K562 (cell line): ENCODE results near the gene TIMM44. TPM values are rescaled to one million over a fixed set of nuclear protein-coding genes. Genes with fewer than 3 reads are reported as not detected.
A peak's percentile ranks its signal among the peaks of the same experiment; 100 is the strongest.

Source experiments
- COPS2 ChIP-seq: fragments of 450-650 bp; conservative IDR thresholded peaks from 2 replicates; pipeline ENCODE4 v1.6.1; 2016; ENCODE audit warnings: mild to moderate bottlenecking, moderate library complexity
- FOXJ2 ChIP-seq: fragments of 200-800 bp; sonication (Bioruptor generic); IDR thresholded peaks from 2 replicates; pipeline ENCODE4 v1.6.1; 2016; ENCODE audit warnings: missing genetic modification characterization, missing compliant biosample characterization
- HDAC1 ChIP-seq, 2 experiments: fragments of 450-650 bp; IDR thresholded peaks; 2 replicates each; pipeline ENCODE4 v1.6.1; 2016 to 2017; ENCODE audit warnings: inconsistent platforms in 1 of 2, mild to moderate bottlenecking in 1 of 2, moderate library complexity in 1 of 2
- HIVEP1 ChIP-seq: fragments of 250-450 bp; sonication (Bioruptor Pico); IDR thresholded peaks from 2 replicates; pipeline ENCODE4 v1.4.0; 2020; ENCODE audit warnings: mild to moderate bottlenecking
- KHSRP ChIP-seq: fragments of 450-650 bp; IDR thresholded peaks from 2 replicates; pipeline ENCODE4 v1.6.1; 2017
- KLF1 ChIP-seq: fragments of 450-650 bp; IDR thresholded peaks from 2 replicates; pipeline ENCODE4 v1.6.1; 2016; ENCODE audit warnings: missing genetic modification characterization, missing compliant biosample characterization
- KLF16 ChIP-seq: IDR thresholded peaks from 2 replicates; pipeline ENCODE4 v1.6.1; 2016; ENCODE audit warnings: antibody characterized with exemption
- MLLT1 ChIP-seq, 2 experiments: fragments of 450-650 bp; IDR thresholded peaks; 2 replicates each; pipeline ENCODE4 v1.6.1; 2016
- NFIC ChIP-seq: fragments of 450-650 bp; IDR thresholded peaks from 2 replicates; pipeline ENCODE4 v1.6.1; 2017; ENCODE audit warnings: mild to moderate bottlenecking, inconsistent platforms
- PHB2 ChIP-seq: fragments of 450-650 bp; IDR thresholded peaks from 2 replicates; pipeline ENCODE4 v1.6.1; 2017; ENCODE audit warnings: low read depth
- TOE1 ChIP-seq, 2 experiments: fragments of 450-650 bp in 1 of 2; sonication (generic) in 1 of 2; formaldehyde crosslinking in 1 of 2; IDR thresholded peaks; 2 replicates each; pipeline versions ENCODE4 v1.7.1 to v1.8.0; 2016 to 2022; ENCODE audit warnings: borderline replicate concordance in 2 of 2, mild to moderate bottlenecking in 2 of 2, antibody characterized with exemption in 1 of 2, inconsistent platforms in 1 of 2, low read depth in 1 of 2, missing genetic modification reagents in 1 of 2, moderate library complexity in 1 of 2
- ZBTB49 ChIP-seq: sonication (generic); formaldehyde crosslinking; IDR thresholded peaks from 2 replicates; pipeline ENCODE4 v1.8.0; 2022; ENCODE audit warnings: missing genetic modification reagents, mild to moderate bottlenecking, borderline replicate concordance
- ZBTB7A ChIP-seq: IDR thresholded peaks from 2 replicates; pipeline ENCODE4 v1.6.1; 2011; ENCODE audit warnings: low read depth, mild to moderate bottlenecking, low read length, moderate library complexity, borderline replicate concordance; ENCODE audit not compliant: control insufficient read depth
- ZNF740 ChIP-seq, 3 experiments: fragments of 200-800 bp in 1 of 3; sonication (Bioruptor generic) in 1 of 3; sonication (generic) in 1 of 3; formaldehyde crosslinking in 1 of 3; IDR thresholded peaks; 2 replicates each; pipeline versions ENCODE4 v1.6.1 to v1.8.0; 2016 to 2022; ENCODE audit warnings: mild to moderate bottlenecking in 2 of 3, missing compliant biosample characterization in 2 of 3, missing genetic modification characterization in 2 of 3, missing genetic modification reagents in 1 of 3
- polyA plus RNA-seq, 8 experiments: library from polyadenylated mRNA; depleted of rRNA in 4 of 8; stranded (reverse) in 5 of 8; unstranded in 3 of 8; fragments of >200 nt; fragmentation: Nextera tagmentation in 2 of 8; fragmentation: Illumina TruSeq in 1 of 8; extraction: Ambion mirVana in 2 of 8; extraction: Trizol in 1 of 8; gene quantifications; 2 replicates each; pipeline versions ENCODE4 v1.2.1 to v1.2.3, GENCODE V29; 2011 to 2014; ENCODE audit warnings: inconsistent platforms in 1 of 8, missing spikeins in 1 of 8
- total RNA-seq, 7 experiments: library from RNA; depleted of rRNA in 6 of 7; stranded (reverse); fragments of >200 nt in 6 of 7; fragmentation: Illumina TruSeq in 2 of 7; extraction: Trizol in 2 of 7; gene quantifications; 2 replicates each; pipeline versions ENCODE4 v1.2.1 to v1.2.3, GENCODE V29; 2011 to 2021; ENCODE audit warnings: low replicate concordance in 1 of 7
- TF ChIP-seq, protein P1 (sequence below): IDR thresholded peaks from 2 replicates; pipeline ENCODE4 v1.6.1; 2011; ENCODE audit warnings: borderline replicate concordance, low read depth, mild to moderate bottlenecking, moderate library complexity, low read length; ENCODE audit not compliant: insufficient read depth, poor library complexity, severe bottlenecking
- TF ChIP-seq, protein P2 (sequence below), 3 experiments: IDR thresholded peaks in 2 of 3; conservative IDR thresholded peaks in 1 of 3; 2 replicates each; pipeline ENCODE4 v1.5.1; 2011 to 2012; ENCODE audit warnings: low read length in 3 of 3, mild to moderate bottlenecking in 3 of 3, control low read depth in 2 of 3, improper control_type of control experiment in 1 of 3, inconsistent platforms in 1 of 3, low read depth in 1 of 3, mixed read lengths in 1 of 3, moderate library complexity in 1 of 3; ENCODE audit not compliant: insufficient read depth in 2 of 3

TIMM44 gene
- total and polyA plus RNA-seq, 9 of the 15 experiments (the other 6 are each of a cell fraction or from before 2014, with no cell fraction given): 10.3 to 231 (median 89.3) TPM

DNA sequence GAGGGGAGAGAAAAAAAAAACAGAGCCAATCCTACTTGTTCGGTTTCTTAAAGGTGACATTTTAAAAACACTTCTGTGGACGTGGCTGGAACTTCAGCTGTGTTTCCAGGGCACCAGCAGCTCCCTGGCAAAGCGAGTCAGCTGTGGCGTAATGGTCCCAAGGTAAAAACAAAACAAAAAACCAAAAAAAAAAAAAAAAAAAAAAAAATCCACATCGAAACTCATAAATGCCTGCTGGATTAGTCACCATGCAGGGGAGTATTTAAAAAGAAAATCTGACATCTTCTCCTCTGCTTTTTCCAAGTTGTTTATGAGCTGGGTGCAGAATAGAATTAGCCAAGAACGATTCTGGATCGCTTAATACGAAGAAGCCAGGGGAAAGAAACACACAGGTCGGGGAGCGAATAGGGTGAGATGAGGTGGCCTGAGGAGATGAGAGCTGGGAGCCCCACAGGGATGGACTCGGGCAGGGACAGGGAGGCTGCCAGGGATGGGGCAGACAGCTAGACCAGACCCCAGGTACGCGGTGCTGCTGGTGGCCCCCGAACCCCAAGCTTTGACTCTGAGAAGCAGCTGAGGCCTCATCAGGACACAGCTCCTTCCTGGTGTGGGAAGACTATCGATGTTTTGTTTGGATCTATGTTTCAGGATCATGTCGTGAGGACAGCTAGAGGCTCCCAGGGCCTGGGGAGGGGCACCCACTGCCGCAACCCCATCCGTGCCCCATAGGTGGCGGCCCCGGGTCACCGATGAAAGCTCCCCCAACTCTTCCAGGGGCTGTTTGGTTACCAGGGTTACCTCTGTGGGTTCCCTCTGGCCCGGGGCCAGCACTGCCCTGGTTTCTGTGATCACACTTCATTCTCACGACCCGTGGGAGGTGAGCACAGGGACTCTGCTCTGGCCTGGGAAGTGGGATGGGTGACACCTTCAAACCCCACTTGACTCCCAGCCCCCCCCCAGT is 14.4 kb downstream of the TIMM44 start (continued):
- TF ChIP-seq, protein P1, sequence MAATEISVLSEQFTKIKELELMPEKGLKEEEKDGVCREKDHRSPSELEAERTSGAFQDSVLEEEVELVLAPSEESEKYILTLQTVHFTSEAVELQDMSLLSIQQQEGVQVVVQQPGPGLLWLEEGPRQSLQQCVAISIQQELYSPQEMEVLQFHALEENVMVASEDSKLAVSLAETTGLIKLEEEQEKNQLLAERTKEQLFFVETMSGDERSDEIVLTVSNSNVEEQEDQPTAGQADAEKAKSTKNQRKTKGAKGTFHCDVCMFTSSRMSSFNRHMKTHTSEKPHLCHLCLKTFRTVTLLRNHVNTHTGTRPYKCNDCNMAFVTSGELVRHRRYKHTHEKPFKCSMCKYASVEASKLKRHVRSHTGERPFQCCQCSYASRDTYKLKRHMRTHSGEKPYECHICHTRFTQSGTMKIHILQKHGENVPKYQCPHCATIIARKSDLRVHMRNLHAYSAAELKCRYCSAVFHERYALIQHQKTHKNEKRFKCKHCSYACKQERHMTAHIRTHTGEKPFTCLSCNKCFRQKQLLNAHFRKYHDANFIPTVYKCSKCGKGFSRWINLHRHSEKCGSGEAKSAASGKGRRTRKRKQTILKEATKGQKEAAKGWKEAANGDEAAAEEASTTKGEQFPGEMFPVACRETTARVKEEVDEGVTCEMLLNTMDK: peak; percentile 2
- no peak for TF ChIP-seq PHB2
- no peak for TF ChIP-seq HIVEP1 (CRISPR knock-in tag)
- peak; percentile 89 for TF ChIP-seq ZNF740 (CRISPR knock-in tag; IDR thresholded peaks at IDR 0.05)
- peak in 1 of 2 experiments; percentile 75; a peak in 2 of 4 replicates for TF ChIP-seq ZNF740 (tag; IDR thresholded peaks at IDR 0.05)
- no peak for TF ChIP-seq ZBTB49
- TF ChIP-seq TOE1 (IDR thresholded peaks at IDR 0.05; ENCODE audit: borderline replicate concordance): no peak
- no peak for TF ChIP-seq TOE1 (CRISPR knock-in tag; IDR thresholded peaks at IDR 0.05; ENCODE audit: borderline replicate concordance, low read depth)
- TF ChIP-seq HDAC1 (IDR thresholded peaks at IDR 0.05): no peak
- TF ChIP-seq, protein P2, sequence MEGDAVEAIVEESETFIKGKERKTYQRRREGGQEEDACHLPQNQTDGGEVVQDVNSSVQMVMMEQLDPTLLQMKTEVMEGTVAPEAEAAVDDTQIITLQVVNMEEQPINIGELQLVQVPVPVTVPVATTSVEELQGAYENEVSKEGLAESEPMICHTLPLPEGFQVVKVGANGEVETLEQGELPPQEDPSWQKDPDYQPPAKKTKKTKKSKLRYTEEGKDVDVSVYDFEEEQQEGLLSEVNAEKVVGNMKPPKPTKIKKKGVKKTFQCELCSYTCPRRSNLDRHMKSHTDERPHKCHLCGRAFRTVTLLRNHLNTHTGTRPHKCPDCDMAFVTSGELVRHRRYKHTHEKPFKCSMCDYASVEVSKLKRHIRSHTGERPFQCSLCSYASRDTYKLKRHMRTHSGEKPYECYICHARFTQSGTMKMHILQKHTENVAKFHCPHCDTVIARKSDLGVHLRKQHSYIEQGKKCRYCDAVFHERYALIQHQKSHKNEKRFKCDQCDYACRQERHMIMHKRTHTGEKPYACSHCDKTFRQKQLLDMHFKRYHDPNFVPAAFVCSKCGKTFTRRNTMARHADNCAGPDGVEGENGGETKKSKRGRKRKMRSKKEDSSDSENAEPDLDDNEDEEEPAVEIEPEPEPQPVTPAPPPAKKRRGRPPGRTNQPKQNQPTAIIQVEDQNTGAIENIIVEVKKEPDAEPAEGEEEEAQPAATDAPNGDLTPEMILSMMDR (IDR thresholded peaks at IDR 0.05 in 2 of 3, conservative IDR thresholded peaks at IDR 0.05 in 1 of 3; ENCODE audit: insufficient read depth in 2 of 3, low read depth in 1 of 3, low read length in 3 of 3): peak; percentile 62 to 74 (median 68)
- TF ChIP-seq ZBTB7A: peak; percentile 48; the same call in 1 of the 2 replicates
- peak; percentile 91 for TF ChIP-seq NFIC
- TF ChIP-seq COPS2: no peak
- TF ChIP-seq KLF1 (tag): no peak
- TF ChIP-seq KHSRP: no peak
- TF ChIP-seq KLF16: no peak
- no peak for TF ChIP-seq MLLT1 (IDR thresholded peaks at IDR 0.05)
- peak; percentile 93 for TF ChIP-seq FOXJ2 (tag)
